ENCODE measurements around the gene CACNA1I.

- no peak for TF ChIP-seq POLR2AphosphoS5 (IDR thresholded peaks at IDR 0.05; ENCODE audit: borderline replicate concordance, low read depth, low read length)
- TF ChIP-seq EZH2 (IDR thresholded peaks at IDR 0.05): no peak
These were observed 120.5 kb downstream of the CACNA1I start for GRCh38 chr22:39690881-39691605.

All from SK-N-MC (cell line).